CD4-positive, alpha-beta T cell treated with Interleukin-17A for 1 hour (primary cell): ENCODE data around the gene EXD3.

ENCODE experiments used
- DNase-seq: peaks from one replicate; pipeline ENCODE4 v3.0.0-alpha.2; 2020

The EXD3 gene

GRCh38 chr9:137313326-137313936 lies 109.5 kb downstream of the EXD3 start:
- DNase-seq, result no peak

GRCh38 chr9:137312852-137313325 lies 110.1 kb downstream of the EXD3 start:
- no peak for DNase-seq

GRCh38 chr9:137311986-137312851 lies 110.7 kb downstream of the EXD3 start:
- DNase-seq, result no peak

GRCh38 chr9:137311171-137311985 lies 111.6 kb downstream of the EXD3 start:
- DNase-seq, result peak; percentile 26

GRCh38 chr9:137310189-137311052 lies 112.5 kb downstream of the EXD3 start:
- no peak for DNase-seq

GRCh38 chr9:137309368-137310188 lies 113.4 kb downstream of the EXD3 start:
- no peak for DNase-seq

GRCh38 chr9:137308057-137308619 lies 114.8 kb downstream of the EXD3 start:
- DNase-seq, result no peak

- no peak for DNase-seq
These were observed 115.5 kb downstream of the EXD3 start for GRCh38 chr9:137307255-137308056.

- no peak for DNase-seq
These were observed 116.1 kb downstream of the EXD3 start for GRCh38 chr9:137306850-137307254.

- DNase-seq, result no peak
These were observed 116.7 kb downstream of the EXD3 start for GRCh38 chr9:137306066-137306849.

- DNase-seq, result no peak
These were observed 117.2 kb downstream of the EXD3 start for GRCh38 chr9:137305798-137306065.

GRCh38 chr9:137305060-137305797 lies 117.7 kb downstream of the EXD3 start:
- peak; percentile 61 for DNase-seq

- DNase-seq, result no peak
These were observed 118.4 kb downstream of the EXD3 start for GRCh38 chr9:137304383-137305059.

- no peak for DNase-seq
These were observed 119.0 kb downstream of the EXD3 start for GRCh38 chr9:137303893-137304382.

- DNase-seq, result no peak
These were observed 119.6 kb downstream of the EXD3 start for GRCh38 chr9:137303151-137303892.

GRCh38 chr9:137302449-137303150 lies 120.4 kb downstream of the EXD3 start:
- DNase-seq, result no peak

- peak; percentile 91 for DNase-seq
These were observed 120.9 kb downstream of the EXD3 start, which contains the start of gene NRARP for GRCh38 chr9:137302118-137302448. NRARP (minus strand) TSS chr9:137302271; CDS start chr9:137301928, 343 bp downstream.
